ENCODE measurements around the gene MAML2.

The MAML2 gene

DNA sequence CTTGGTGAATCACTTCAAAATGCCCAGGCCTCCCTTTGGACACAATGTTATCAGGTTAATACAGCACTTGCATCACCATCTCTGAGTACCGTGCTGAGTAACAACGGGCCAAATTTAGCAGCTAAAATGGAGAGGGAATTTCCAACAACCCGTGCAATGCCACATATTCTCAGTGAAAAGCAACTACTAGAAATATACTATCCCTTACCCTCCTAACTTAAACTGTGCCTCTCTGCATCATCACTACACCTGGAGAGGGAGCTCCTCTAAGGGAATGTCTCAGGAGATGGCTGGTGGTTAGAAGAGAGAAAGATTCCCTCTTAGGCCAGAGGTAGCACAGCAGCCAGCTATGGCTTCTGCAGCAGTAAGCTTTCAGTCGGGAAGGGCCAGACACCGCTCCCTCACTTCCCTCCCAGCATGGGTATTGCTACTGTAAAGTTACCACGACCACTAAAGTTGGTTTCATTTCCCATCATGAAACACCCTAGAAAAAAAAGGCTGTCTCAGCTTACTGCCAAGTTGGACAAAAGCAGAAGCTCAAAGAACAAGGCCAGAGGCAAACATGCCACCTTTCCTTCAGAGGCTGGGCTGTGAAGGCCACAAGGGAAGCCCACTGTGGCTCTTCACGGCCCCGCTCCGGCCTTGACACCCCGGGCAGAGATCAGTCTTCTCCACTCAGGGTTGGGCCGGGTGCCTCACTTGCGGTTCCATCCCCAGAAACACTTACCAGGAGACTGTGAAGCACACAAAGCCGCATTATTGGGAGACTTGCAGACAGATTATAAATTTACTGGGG, 3.9 kb downstream of the MAML2 start:
- peak; percentile 48 for DNase-seq

DNA sequence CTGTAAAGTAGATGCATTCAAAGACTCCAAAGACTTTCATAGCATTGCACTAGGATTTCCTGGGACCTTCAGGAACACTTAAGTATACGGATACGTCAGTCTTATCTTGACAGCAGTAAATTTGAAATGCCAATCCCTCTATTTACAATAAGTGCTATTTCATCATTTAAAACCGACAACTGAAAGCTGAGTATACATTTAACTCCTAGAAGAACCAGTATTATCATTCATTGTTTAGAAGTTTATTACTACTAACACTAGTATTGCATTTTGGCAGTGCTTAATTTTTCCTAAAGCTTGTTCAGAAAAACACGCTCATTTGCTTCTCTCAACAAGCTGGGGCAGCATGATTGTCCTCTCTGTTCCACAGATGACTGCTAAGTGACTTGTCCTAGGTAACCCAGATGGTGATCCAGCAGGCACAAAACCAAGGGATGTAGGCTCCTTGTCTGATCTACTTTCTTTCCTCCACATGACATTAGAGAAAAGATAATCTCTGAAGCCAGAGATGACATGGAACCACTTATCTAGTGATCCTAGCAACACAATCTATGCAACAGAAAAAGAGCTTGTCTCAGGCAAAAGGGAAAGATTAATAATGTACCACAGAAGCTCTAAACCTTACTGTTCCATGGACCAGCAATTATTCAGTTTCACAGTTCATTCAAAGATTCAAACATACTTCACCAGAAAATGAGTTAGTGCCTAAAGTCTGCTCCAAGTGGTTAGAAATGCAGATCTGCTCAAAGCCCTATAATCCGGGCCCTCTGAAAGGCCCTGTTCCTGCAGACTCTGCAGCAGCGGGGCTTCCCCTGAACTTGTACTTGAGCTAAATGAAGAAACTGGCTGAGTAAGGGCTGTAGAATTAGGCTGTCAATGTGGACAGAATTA, 5.2 kb downstream of the MAML2 start:
- DNase-seq = peak; percentile 43

DNA sequence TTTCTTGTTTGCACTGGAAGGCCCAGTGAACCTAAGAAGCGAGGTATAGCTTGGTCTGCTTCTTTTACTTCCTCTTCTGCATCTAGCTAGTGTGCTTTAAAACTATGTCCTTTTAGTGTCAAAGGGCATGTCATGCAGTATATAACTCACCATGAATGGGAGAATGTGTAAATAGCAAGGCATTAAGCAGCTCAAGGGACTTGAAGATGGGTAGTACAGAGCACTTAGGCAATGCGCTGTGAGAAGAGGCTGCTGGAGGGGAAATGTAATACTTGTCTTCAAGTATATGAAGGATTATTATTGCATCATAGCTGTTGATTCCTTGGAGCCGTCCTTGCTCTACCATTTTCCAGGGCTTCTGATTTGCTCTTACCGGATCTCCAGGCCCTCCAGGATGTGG, 7.6 kb downstream of the MAML2 start:
- DNase-seq = no peak

DNA sequence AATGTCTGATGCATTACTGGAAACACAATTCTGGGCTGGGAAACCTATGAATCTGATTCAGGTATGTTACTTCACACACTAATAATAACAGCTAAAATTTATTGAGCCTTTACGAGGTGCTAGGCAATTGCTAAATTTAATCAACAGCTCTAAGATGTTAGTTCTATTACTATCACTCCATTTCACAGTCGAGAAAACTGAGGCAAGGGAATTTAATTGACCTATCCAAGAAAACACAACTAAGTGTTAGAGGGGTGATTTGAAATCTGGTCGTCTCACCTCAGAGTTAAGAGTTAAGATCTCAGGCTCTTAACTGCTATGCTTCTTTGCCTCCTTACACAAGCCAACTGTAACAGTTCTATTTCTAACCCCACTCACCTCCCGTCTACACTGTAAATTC, 8.8 kb downstream of the MAML2 start:
- no peak for DNase-seq

DNA sequence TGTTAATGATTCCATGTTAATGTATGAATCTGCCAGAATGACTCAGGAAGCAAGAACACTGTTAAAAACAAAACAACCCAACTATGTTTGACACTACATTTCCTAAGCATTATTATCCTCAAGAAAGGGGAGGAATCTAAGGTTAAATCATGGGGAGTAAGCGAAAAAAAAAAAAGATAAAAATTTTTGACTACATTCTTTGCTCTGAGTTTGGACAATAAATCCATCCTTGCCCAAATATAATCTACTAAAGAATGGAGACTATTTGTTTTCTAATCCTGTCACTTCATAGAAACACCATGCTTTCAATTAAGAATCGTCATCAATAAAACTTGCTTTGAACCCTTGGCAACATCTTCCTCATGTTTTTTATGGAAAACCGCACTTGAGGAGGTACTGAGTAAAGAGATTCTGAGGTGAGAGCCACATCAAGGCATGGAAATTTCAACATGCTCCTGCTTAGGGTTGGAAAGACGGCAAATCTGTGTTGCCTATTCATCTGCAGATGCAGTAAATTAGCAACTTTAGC, 9.7 kb downstream of the MAML2 start:
- DNase-seq = no peak

DNA sequence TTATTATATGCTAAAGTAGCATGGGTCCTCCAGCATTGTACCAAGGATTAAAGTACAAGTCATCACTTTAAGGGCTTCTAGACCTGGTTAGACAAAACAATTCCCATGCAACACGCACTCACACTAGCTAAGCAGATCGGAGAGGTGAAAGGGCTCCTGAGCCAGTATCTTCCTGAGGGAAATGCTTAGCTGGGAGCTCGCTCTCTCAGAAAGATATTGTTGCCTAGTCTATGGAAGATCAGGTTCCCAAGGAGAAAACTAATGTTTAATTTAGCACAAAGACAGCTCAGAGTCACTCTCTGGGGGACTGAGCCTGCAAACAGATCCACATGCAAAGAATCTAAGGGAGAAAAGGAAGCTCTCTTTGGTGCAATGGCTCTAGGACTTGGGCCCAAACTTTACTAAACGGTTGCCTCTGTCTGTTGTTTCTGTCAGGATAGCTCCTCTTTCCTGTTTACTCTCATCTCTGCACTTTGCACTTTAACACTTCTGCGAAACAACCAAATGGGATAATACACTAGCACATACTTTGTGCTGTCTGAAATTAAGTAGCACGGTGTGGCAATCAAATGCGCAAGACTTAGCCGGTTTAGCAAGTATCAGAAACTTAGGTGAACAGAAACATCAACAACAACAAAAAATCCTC, 10.7 kb downstream of the MAML2 start:
- DNase-seq = no peak

DNA sequence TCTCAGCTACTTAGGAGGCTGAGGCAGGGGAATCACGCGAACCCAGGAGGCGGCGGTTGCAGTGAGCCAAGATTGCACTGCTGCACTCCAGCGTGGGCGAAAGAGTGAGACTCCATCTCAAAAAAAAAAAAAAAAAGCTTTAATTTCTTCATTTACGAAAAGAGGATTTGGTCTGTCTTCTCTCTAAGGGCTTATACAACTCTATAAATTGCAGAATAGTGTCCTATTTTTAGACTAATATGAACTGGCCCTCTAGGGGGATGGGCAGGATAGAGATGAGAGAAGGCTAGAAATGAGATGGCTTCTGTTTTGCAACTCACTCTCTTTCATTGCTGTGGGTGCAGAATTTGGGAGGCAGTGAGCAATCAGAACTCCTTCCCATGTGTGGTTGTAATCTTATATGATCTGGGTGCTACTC, 11.3 kb downstream of the MAML2 start:
- DNase-seq = no peak

DNA sequence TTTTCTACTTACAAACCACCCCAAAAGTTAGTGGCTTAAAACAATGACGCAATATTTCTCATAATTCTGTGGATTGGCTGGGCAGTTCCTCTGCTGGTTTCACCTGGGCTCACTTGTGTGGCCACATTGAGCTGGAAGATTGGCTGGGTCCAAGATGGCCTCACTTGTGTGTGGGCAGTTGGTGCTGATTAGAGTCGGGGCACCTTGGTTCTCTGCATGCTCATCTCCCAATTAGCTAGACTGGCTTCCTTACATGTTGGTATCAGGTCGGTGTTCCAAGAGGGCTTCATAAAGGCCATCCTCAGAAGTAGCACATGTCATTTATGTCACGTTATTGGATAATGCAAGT, 12.5 kb downstream of the MAML2 start:
- DNase-seq = no peak

DNA sequence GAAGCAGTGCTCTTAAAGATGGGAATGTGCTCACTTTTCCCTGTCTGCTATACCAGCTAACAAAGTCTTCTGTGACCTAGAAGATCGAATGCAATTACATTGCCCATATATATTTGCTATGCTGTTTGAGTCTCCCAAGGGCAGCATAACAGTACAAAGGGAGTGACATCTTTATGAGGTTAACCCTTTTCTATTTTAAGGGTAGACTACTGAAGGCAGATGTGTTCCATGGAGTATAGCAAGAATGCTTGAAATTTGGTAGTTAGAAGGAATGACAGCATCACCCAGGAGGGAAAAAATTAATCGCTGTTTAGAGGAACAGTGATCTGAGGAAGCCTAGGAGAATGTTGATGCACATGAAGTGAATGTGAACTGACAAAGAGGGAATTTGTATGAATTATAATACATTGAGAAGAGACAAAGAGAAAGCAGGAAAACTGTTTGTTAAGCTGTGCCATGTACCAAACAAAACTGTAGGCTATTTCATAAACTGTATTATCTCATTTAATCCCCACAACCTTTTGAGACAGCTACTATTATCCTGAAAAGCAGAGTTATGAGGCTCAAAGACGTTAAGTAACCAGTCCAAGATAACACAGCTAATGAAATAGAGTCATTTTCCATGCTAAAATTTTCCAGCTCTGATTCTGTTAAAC, 13.0 kb downstream of the MAML2 start:
- no peak for DNase-seq

DNA sequence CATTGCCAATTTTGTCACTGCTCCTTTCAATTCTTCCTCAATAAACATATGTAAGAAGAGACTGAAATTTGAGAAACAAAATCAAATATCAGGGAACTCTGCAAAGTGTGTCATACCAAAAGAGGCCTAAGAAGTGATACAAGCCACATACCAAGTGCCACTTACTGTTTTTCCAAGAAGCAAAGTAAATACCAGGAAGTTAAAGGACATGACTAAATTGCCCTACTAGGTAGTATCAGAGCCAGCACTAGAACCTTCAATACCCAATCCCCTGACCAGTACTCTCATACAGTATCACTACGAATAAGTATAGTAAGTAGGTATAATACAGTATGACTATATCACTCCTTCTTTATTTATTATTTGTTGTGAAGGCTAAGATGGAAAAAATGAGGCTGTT, 13.6 kb downstream of the MAML2 start:
- DNase-seq = no peak

DNA sequence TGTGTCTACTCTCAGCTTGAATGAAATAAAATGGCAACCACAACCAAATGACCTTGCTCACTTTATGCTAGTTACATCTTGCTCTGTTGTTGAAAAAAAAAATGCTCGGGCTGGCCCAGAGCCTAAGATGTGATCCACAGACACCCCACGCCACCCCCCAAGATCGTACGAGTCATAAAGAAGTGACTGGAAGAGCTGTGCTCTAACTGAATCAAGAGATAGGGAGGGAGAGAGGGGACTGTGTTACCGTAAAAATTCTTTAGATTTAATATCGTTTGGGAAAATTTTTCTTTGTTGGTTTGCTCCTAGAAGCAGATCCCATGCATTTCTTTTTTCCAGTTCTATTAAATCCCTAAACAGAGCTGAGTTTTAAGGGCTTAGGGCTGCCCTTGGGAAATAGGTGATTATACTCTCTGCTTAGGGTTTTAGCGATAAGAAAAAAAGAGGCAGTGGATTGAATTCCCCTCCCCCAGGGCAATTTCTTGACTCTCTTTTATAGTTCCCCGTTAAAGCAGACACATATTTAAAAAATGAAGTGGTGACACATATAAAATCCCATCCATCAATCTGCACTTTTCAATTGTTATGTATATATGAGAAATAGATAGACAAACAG, 14.5 kb downstream of the MAML2 start:
- DNase-seq = no peak

DNA sequence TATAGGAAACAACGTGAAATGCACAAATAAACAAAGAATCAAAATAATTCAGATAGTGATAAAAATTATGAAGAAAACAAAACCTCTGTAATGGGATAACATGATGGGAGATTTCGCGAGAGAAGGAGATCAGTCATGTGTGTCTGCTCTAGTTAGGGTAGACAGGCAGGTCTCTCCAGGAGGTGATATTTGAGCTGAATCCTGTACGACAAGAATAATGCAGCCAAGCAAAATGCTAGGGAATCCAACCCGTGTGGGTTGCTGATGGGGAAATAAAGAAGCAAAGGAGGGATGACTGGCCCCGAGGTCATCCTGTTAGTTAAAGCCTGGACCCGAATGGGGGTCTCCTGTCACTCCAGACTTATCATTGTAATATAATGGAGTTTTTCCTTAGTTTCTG, 16.0 kb downstream of the MAML2 start:
- DNase-seq = no peak

DNA sequence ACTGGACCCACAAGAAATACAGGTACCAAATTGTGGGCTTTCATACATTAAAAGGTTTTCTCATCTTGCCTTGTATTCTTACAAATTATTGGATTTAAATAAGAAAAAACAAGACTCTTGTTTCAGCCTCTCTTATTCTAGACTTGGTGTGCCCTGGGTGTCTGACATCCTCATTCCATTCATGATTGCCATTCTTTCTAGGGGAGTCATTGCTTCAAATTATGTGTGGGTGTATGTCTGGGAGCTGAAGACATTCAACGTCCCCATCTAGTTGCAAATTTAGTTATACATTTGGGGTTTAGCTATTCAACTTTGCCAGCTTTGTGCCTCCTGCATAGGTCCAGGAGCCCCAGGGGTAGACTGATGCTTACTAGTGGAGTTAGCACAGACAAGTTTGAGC, 18.1 kb downstream of the MAML2 start:
- no peak for DNase-seq

DNA sequence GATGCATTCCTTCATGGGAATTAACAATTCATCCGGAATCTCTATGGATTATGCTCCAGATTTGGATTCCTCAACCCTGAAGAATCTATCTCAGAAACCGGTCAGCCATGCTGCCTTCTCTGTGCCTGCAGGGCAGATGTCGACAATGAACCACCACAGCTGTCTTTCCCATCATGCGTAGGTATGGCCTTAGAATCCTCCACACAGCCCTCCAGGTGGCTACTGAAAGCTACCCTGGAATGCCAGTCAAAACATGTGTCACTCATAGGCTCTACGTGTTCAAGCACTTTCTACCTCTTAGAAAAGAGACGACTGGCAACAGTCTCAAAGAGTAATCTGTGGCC, 19.4 kb downstream of the MAML2 start:
- no peak for DNase-seq

DNA sequence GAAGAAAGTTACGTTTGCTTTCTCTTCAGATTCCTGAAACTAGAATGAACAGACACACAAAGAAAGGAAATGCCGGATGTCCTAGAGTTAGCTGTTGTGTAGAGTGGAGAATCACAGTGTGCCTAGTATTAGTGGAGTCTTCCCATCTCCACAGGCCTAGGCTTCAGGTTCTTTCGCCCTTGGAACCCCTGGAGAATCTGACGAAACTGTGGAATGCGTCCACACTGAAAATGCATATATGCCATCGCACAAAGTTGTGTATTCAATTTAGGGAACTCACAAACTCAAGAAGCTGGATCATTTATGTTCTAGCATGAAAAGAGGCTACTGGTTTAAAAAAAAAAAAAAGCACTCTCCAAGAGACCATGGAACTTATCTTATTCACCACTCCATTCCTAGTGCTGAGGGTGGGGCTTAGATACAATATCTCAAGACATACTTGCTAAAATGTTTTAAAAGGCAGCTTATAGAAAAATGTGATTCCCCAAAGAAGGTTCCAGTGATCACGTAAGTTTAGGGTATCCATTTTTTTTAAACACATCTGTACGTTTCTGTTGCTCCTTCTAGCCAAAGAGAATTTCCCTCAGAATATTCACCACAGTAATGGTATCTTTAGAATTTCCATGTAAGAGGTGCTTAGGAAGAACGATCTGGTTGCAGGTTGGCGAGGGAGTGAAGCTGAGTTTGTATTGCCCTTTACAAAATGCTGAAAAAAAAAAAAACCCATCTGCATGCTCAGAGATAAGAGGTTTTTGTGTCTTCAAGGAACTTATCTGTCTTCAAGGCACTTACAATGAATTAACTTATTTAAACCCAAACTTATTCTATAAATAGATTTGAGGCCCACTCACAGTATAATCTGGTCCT, 20.0 kb downstream of the MAML2 start:
- no peak for DNase-seq

DNA sequence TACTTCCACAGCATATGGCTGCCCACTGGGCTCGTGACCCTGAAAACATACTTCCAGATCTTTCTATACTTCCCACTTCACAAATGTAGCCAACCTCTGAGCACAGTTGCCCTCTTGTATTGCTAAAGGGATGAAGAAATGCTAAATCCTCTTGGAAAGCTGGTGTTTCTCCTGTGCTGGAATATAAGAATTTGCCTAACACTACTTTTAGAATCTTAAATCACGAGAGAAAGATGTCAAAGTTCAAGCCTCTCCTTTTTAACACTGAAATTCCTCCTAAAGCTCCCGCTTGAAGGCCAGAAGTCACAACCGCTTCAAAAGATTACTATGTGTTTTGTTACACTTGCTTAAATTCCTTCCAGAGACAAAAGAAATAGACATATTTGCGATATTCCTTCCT, 21.9 kb downstream of the MAML2 start:
- DNase-seq = no peak

DNA sequence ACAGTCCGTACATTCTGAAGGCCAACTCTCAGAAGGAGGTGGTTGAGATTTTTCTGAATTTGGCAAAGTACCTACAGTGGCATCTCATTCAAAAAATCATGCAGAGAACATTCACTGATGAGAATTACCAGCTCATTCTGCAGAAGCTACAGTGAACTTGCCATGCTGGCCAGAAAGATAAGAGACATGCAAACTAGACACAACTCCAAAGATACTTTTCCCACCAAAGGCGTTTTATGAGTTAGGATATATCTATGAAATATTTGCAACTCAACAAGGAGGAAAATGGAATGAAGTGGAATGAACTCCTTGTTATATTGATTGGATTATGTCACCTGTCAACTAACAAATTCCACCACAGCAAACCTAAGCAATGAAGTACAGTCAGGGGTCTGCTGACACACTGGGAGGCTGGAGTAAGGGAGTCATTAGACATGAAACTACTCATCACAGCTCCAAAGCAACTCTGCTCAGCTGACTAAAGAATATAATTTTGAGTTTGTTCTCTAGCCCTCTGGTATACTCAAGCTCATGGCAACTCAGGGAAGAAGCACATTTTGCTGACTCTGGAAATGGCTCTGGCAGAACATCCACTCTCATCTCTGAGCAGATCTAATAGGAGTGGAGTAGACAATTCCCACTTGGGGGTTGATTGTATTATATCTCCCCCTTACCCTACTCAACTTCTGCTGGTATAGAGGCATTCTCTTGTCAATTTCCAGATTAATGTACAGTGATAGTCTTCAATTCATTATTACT, 22.9 kb downstream of the MAML2 start:
- DNase-seq = no peak

DNA sequence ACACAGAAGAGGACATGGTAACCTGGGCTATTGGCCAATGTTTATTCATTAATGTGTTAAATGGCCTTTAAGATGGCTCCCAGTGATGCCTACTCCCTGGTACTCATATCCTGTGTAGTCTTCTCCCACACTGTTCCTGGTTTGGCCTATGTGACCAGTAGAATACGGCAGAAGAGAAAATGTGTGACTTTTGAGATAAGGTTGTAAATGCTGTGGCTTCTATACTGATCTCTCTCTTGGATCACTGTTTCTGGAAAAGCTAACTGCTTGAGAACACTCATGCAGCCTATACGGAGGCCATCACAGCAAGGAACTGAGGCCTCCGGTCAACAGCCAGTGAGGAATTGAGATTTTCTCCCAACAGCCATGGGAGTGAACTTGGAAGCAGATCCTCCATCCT, 24.1 kb downstream of the MAML2 start:
- DNase-seq = no peak

DNA sequence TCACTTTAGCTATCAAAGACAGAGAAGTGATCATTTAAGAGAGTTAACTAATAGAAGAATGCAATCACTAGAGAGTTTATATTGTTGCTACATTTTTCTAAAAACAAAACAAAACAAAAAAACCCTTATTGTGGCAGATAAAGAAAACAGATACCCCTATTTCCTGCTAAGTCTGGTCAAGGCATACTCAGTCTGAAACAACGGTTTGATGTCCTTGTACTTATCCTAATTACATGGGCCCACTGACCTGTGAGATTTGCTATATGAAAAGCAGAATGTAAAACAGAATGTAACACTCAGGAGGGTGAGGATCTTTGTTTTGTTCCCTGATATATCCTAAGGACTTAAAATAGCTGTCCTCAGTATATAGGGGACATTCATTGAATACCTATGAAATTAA, 24.6 kb downstream of the MAML2 start:
- DNase-seq = no peak

DNA sequence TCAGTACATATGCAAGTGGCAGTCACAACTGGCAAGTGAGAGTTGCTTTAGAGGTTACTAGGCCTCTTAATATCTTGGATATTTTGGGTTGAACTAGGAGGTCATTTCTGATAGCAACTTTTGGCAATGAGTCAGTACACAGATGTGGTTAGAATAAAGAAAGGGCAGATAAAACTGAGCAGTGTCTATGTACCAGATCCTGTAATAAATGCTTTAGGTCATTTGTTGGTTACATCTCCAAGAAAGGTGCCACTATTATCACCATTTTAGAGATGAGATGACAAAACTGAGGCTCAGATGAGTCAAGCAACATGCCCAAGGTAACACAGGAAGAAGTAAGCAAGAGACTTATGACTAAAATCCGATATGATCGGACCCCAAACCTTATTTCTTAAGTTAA, 25.0 kb downstream of the MAML2 start:
- DNase-seq = no peak

DNA sequence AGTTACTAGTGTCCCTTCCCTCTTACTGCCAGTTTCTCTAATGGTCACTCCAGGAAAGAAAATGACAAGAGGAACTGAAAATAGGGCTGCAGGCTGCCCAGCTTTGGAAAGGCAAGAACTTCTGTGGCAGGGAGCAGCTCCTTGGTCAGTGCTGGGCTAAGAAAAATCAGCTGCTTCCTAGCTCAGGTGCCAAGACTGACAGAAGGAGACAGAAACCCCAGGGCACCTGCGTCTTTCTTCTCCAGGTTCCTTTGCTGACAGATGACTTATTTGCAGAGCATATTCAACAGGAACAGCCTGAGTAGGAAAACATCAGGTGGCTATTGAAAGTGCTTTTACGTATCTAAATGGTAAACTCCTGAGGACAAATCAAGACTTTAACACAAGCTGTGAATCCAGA, 25.4 kb downstream of the MAML2 start:
- DNase-seq = no peak
